ENCODE measurements around the gene SMARCD3. TPM values are rescaled to one million over a fixed set of nuclear protein-coding genes. Genes with fewer than 3 reads are reported as not detected.
A peak's percentile ranks its signal among the peaks of the same experiment; 100 is the strongest.

The SMARCD3 gene
- polyA plus RNA-seq, 3 donors: 52.6 to 58.6 (median 54.5) TPM

DNA sequence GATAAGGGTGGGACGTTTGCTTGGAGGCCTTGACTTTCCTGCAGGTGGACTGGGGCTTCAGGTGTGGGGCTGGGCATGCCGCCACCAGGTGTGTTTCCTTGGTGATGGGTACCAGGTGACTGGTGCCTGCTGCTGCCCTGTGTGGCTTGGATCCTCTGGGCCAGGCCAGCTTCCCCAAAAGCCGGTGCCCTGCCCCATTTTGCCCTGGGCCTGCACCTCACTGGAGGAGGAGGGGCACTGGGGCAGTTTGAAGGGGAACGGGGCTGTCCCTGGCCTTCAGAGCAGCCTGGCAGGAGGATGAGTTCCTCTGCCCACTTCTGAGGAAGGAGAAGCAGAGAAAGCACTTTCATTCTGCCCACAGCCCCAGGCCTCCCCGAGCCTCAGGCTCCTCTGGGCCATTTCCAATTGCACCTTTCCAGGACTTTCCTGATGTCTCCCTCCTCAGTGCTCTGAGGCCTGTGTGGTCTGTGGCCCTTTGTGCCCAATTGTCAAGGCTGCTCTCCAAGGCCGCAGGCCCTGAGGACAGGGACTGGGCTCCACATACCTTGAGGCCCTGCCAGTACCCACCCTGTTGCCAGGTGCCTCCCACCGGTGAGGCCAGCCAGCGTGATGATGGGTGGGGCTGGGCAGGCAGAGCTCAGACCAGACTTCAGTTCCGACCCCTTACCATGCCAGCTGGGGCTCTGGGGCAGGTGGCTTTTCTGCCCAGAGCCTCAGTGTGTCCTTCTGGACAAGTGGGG lies 25.3 kb upstream of the SMARCD3 start:
- DNase-seq (ENCODE audit: low read depth in 3 of 3, low spot score in 2 of 3): no peak

DNA sequence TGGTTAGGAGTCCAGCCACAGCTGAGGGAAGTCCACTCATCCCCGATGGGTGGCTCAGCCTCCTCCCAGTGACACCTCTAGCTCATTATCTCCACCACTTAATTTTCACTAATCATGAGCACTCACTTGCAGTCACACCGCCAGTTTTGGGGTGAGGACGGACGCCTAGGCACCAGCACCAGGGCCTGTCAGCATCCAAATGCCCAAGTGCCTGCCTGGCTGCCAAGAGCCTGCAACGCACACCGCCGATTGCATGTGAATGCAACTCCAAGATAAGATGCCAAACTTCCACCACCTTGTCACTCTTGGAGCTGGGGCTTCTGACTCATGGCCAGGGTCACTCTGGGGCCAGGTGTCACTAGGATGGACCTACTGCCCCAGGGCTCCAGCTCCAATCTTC lies 24.4 kb upstream of the SMARCD3 start:
- DNase-seq (ENCODE audit: low read depth in 3 of 3, low spot score in 2 of 3): no peak

DNA sequence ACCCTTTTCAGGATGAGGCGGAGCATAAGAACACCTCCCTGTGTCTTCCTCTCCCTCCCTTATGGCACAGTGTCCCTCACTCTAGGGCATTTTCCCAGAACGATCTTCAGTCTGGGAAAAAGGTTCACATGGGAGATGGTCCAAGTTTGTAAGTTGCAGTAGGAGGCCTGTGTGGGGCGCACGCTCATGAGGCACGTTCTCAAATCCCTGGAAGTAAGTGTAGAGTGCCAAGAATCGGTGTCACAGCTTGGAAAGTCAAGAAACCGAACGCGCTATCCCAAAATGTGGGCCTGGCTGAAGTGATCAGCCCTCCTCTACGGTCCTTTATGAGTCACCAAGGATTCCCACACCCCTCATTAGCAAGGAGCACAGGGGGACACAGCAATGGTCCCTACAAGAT lies 23.9 kb upstream of the SMARCD3 start:
- DNase-seq (ENCODE audit: low read depth in 3 of 3, low spot score in 2 of 3): no peak

DNA sequence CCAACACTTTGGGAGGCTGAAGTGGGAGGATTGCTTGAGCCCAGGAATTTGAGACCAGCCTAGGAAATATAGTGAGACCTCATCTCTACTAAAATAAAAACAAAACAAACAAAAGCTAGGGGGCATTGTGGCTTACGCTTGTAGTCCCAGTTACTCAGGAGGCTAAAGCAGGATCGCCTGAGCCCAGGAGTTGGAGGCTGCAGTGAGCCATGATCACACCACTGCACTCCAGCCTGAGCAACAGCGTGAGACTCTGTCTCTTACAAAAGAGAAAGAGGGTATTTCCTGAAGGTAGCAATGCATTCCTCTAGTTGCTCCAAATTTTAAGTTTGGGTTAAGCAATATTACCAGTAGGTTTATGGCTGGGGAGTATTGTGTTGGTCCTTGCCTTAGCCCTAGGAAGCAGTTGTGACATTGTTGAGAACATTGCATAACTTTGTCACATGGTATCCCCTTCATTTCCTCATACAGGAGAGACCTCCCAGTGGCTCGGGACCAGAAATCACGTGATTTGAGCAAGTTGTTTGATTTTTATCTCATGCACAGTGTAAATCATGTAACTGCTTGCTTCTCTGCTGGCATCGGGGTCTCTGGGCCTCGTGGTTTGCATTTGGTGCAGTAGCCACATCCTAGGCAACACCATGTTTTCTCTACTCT lies 23.3 kb upstream of the SMARCD3 start:
- no peak for DNase-seq (ENCODE audit: low read depth in 3 of 3, low spot score in 2 of 3)

DNA sequence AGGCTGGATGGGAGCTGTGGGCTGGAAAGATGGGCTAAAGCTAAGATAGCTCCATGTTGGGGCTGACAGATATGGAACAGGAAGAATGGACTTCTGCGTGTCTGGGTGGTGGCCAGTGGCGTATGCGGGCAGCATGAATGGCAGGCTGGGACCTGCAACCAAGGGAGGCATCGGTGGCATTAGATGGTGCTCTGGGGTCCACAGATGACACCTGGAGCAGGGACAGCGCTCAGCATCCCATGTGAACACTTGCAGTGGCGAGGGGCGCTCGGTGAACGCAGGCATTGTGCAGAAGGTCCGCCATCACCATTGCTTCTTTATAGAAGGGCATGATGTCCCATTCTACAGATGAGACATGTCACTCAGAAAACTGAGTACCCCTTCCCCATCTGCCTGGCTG lies 21.0 kb upstream of the SMARCD3 start:
- no peak for DNase-seq (ENCODE audit: low read depth in 3 of 3, low spot score in 2 of 3)

DNA sequence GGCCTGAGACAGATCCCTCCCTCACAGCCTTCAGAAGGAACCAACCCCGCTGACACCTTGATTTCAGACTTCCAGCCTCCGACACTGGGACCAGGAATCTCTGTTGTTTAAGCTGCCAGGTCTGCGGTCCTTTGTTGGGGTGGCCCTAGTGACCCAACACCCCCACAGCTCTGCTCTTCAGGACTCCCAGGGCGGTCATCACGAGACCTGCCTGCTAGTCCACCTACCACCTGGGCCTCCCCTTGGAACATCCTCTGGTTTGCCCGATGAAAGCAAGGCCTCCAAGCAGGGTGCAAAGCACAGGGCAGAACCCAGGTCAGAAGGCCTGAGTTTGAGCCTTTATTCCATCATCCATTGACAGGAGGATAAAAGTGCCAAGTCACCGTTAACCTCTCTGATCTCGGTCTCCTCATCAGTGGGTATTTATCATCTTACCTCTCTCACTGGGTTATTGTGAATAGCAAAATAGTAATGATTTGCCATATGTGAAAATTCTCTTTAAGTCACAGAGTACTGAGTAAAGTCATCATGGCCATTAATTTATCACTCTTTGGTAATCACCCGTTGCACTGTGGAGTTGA lies 16.9 kb upstream of the SMARCD3 start:
- DNase-seq (ENCODE audit: low read depth in 3 of 3, low spot score in 2 of 3): no peak

DNA sequence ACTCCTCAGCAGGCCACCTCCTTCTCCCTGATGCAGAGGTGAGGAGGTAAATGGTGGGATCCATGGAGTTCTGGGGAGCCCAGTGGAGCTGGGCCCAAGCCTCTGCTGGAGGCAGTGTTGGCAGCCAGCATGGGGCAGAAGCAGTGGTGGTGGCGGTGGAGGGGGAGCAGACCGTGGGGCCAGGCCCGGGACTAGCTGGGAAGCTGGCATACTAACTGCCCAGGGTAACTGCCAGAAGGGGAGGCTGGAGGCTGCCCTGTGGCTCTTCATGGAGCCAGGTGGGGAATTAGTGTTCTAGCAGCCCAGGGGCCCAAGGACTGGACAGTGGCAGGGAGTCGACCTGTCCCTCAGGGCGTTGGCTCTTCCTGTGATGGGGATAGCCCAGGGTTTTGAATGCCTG lies 16.1 kb upstream of the SMARCD3 start:
- no peak for DNase-seq (ENCODE audit: low read depth in 3 of 3, low spot score in 2 of 3)

DNA sequence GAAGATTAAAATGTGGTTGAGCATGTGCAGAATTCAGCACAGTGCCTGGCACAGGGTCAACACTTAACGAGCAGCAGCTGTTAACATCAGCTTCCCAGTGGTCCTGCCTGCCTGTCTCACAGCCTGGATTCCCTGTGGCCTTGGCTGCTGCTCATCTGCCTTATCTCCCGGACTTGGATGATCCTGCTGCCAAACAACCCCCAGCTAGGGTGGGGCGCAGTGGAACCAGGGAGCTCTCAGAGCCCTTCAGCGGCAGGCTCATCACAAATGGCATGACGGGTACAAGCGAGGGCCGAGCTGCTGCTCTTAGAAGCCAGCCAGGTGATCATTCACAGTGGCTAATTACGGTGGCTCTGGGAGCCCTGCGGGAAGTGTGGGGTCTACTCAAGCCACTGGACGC lies 13.0 kb upstream of the SMARCD3 start:
- DNase-seq (ENCODE audit: low read depth in 3 of 3, low spot score in 2 of 3): no peak

DNA sequence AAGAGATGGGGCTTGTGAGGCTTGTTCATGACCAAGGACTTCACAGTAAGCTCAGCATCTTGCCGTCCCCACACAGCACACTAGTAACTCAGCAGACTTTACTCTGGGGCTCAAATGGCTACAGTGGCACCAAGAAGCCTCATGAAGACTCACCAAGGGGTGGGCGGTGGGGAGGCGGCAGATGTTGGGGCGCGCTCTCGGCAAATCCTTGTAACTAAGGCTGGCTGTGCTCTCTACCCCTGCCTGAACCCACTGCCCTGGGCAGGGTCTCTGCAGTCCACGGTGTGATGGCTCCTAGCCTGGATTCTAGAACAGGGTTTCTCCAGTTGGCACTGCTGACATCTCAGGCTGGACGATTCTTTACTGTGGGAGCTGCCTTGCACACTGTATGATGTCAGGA lies 12.4 kb upstream of the SMARCD3 start:
- DNase-seq (ENCODE audit: low read depth in 3 of 3, low spot score in 2 of 3): no peak

DNA sequence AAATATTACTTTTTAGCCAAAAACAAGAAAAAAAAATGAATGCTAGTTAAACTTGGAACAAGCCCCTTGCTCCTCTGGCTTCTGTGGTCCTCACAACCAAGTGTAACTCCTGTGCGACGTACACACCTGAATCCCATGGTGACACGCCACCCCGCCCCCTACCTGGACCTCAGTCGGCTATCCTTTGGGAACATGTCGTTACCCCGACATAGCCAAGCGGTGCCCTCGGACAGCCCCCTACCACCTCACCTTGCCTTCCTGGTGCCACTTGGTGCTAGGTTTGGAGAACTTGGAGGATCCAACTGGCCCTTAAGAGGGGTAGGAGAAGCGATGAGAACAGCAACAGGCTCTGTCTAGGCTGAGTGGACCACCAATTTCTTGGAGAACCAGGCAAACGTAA lies 12.0 kb upstream of the SMARCD3 start:
- DNase-seq (ENCODE audit: low read depth in 3 of 3, low spot score in 2 of 3): no peak

DNA sequence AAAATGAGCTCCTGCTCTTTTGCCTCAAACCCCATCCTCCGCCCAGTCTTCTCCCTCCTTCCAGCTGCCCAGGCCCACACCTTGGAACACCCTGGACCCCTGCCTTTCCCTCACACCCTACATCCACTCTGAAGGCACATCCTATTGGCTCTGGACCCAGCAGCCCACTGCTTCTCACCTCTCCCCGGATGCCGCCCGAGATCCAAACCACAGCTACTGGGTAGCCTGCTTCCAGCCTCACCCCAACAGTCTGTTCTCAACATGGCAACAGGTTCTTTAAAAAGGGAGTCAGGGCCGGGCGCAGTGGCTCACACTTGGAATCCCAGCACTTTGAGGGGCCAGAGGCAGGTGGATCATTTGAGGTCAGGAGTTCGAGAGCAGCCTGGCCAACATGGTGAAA lies 9.5 kb upstream of the SMARCD3 start:
- DNase-seq (ENCODE audit: low read depth in 3 of 3, low spot score in 2 of 3): no peak

DNA sequence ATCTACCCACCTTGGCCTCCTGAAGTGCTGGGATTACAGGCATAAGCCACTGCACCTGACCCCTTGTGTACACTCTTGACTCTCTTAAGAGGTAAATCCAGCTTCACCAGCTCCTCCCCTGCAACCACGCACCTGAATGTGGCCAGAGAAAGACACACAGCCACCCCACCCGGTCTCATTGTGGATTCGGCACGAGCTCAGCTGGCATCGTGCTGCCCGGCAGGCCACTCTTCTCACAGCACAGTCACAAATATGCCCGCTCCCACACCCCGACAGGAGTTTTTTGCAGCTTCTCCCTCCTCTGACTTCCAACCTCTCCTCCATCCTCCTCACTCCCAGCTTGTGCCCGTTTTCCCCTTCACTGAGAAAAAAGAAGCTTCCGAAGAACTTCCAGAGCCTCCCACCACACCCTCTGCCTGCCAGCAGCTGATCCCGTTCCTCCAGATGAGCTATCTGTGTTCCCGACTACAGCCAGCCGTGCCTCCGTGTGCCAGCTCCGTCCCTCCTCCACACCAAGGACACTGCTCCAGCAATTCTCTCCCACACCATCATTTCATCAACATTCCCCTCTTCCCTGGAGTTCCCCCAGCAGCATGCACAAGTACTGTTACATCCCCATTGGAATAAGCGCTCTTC lies 8.0 kb upstream of the SMARCD3 start:
- no peak for DNase-seq (ENCODE audit: low read depth in 3 of 3, low spot score in 2 of 3)

DNA sequence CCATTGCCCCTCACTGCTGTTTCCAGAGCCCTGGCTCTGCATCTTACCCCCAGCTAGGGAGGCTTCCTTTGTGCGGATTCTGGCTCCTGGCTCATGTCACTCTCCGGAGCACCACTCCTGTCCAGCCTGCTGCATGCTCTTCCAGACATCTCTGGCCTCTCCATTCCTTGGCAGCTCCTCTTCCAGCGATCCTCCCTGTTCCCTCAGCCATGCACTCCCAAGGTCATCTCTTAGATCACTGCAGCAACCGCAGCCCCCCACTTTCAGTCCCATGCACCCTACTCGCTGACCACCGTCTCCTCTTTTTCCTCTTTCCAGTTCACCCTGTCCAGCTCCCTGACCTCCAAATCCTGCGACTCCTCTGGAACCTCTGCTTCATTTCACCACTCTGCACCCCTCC lies 6.9 kb upstream of the SMARCD3 start:
- no peak for DNase-seq (ENCODE audit: low read depth in 3 of 3, low spot score in 2 of 3)

DNA sequence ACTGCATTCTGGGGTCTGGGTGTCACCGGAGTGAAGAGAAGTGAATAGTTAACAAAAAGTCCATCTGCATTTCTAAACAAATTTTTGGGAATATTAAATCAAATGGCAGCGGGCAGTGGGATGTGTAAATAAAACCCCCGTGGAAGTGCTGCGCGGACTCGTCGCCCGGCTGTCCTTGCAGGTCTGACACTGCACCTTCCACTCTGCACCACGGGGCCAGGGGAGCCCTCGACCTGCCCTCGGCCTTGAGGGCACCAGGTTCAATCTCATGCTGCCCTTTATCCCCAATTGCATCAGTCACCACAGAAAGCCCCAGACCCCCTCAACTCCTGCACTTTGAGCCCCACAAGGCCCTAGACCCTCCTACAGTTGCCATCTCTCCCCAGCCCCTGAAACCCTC lies 6.4 kb upstream of the SMARCD3 start:
- no peak for DNase-seq (ENCODE audit: low read depth in 3 of 3, low spot score in 2 of 3)

DNA sequence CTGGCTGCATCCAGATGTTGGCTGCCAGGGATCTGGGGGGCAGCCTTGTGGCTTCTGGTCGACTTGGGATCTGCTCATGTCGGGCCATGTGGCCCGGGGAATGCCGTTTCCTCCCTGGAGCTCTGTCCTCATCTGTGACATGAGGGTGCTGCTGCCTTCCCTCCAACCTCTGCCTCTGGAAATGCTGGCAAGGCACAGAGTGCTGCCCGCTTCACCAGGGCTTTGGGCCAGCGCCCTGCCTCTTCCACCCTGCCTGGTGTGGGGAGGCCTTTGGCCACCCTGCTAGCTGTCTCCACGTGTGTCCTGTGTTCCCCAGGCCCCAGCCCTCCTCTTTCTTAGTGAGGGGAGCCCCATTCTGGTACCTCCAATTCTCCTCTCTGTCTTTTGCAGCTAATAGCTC lies 5.8 kb upstream of the SMARCD3 start:
- no peak for DNase-seq (ENCODE audit: low read depth in 3 of 3, low spot score in 2 of 3)

DNA sequence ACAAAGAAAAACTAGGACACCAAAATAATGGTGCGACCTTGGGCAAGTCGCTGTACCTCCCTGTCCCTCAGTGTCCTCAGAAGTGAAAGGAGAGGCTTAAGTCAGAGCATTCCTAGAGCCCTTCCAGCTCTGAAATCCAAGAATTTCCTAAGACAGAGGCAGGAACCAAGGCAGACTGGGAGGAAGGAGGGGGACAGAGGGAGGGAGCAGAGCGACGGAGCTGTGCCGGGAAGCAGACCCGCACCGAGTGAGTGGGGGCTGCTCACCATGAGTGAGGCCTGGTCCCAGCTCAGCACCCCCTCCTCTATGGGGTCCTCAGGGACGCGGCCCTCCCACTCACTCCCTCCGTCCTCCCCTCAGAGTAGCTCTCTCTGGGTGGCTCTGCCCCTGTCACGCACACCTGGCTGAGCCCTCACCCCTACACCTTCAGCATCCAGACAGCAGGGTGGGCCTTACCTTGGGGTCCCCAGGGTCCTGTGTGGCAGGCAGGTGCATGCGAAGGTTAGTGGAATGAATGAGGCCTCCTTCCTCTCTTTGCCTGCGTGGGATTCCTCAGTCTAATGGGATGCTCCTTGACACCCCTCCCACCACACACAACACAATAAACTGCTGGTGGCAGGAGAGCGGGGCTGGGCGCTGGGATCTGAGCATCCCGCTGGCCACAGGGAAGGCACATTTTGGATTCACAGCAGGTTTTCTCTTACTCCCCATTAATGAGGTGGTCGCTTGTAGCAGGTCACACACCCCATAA lies 4.6 kb upstream of the SMARCD3 start:
- DNase-seq (ENCODE audit: low read depth in 3 of 3, low spot score in 2 of 3): no peak

DNA sequence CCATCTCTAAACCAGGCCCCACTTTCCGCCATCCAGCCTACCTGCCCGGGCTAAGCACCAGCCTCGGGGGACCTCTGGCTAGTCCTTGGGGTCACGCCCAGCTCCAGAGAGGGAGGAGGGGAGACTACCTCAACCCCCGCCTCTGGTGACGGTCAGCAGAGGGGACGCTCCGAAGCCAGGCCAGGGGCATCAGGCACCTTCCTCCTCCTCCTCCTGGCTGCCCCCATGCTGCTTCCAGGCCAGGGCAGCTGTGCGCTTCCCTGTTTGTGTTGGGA lies 4.0 kb upstream of the SMARCD3 start:
- no peak for DNase-seq (ENCODE audit: low read depth in 3 of 3, low spot score in 2 of 3)

DNA sequence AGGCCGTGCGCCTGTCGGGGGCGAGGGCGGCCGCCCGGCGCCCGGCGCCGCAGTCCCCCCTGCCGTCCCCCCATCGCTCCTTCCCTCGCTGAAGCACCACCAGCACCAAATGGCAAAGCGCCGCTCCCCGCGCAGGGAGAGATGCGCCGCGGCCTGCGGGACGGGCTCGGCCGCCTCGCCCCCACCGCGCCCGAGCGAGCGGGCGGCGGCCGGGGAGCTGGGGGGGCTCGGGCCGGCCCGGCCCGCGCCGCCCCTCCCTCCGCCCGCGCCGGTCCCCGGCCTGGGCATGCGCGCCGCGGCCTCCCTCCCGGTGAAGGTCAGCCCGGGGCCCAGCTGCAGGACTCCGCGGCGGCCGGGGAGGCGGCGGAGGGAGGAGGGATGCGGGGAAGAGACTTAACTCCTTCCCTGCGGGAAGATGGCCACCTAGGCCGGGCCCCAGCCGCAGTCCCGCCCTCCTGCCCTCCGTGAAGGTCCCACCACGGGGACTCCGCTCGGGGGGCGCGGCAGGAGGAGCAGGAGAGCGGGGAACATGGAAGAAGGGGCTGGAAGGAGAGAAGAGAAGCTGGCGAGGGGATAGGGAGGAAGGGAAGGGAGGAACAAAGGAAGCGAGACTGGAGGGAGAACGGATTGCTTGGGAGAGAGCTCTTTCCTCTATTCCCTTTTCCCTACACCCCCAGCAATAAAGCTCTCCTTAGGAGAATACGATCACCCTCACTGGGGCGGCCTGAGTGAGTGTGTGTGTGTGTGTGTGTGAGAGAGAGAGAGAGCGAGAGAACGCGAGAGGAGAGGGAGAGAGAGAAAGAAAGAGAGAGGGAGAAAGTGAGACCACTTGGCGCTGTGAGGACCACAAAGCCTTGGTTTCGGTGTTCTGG lies 3.4 kb upstream of the SMARCD3 start:
- peak in 1 of 3 donors; percentile 71 for DNase-seq (ENCODE audit: low read depth in 3 of 3, low spot score in 2 of 3)

DNA sequence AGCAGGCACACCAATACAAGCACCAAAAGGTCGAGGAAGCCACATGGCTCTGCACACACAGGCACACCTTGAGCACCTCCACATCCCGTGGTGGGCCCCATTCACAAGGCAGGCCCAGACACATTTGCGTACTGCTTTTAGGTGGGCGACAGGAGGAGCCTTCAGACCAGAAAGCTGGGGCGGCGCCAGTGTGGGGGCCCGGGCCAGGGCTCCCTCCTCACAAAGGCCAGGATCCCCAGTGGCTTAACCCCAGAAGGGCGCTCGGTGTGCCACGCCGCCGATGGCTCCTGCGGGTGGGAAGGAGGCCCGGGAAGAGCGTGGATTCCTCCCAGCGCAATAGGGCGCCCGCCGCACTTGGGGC lies 2.8 kb upstream of the SMARCD3 start:
- DNase-seq (ENCODE audit: low read depth in 3 of 3, low spot score in 2 of 3): no peak

All from right renal cortex interstitium (tissue), 3 donors.